ENCODE results near the gene KCNQ4.

Gene KCNQ4

GRCh38 chr1:40798366-40799281 is 15.0 kb downstream of the KCNQ4 start:
- no peaks in the 10 kb centered on the region for H3K36me3 ChIP-seq (ENCODE audit: control insufficient read depth, insufficient read depth, low read length)
- no peak overlapping the region for H3K4me3 ChIP-seq (ENCODE audit: extremely low read depth, insufficient read depth, low read length, poor library complexity, severe bottlenecking)
- no peak overlapping the region for H3K27ac ChIP-seq (ENCODE audit: low read depth, low read length, severe bottlenecking)
- no peaks in the 10 kb centered on the region for H3K9me3 ChIP-seq (ENCODE audit: control insufficient read depth, low read length)
- no peaks in the 10 kb centered on the region for H3K4me1 ChIP-seq (ENCODE audit: control insufficient read depth, insufficient read depth, low read length, poor library complexity, severe bottlenecking)
- 92 to 97% methylated on average over 6 to 8 of the region's 8 CpGs for WGBS, 2 experiments (ENCODE audit: insufficient coverage in 2 of 2)

DNA sequence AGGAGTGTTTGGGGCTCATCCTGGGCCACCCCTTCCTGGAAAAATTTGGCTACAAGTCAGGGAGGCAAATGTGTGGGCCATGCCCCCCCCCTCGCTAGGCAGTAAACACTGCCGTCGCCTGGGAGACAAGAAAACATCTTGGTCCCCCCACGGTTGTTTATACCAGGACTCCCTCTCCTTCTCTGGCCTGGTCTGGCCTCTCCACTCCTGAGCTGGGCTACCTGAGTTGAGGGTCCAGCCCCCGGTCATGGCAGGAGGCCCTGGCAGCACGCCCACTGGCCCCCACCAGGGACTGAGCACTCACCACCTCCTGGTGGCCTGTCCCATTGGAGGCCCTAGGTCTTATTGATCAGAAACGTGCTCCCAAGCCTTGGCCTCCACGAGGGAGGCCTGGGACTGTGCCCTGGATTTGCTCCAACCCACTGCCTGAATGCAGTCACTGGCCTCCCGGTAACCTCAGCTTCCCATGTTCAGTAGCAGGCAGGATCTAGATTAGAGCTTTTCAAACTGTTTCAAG is 15.8 kb downstream of the KCNQ4 start:
- H3K9me3 ChIP-seq (ENCODE audit: control insufficient read depth, low read length), result no peaks in the 10 kb centered on the region
- H3K36me3 ChIP-seq (ENCODE audit: control insufficient read depth, insufficient read depth, low read length), result no peaks in the 10 kb centered on the region
- no peaks in the 10 kb centered on the region for H3K4me1 ChIP-seq (ENCODE audit: control insufficient read depth, insufficient read depth, low read length, poor library complexity, severe bottlenecking)
- H3K27ac ChIP-seq (ENCODE audit: low read depth, low read length, severe bottlenecking), result no peak overlapping the region
- no peak overlapping the region for H3K4me3 ChIP-seq (ENCODE audit: extremely low read depth, insufficient read depth, low read length, poor library complexity, severe bottlenecking)
- WGBS, 2 experiments (ENCODE audit: insufficient coverage in 2 of 2), result 81 to 83% methylated on average over 6 to 8 of the region's 9 CpGs

DNA sequence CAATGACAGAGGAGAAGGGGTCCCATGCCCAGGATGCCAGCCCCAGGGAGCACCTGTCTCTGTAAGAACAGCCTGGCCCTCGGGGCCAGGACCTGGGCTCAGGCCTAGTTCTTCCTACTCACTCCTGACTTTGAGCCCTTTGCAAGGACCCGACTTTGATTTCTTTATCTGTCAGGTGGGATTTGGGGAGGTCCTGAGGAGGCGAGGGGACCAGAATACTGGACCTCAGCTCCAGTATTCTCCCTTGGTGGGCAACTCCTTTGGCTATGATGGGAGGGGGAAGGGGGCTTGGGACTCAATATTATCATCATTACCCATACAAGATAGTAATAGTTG is 18.1 kb downstream of the KCNQ4 start:
- Histone ChIP-seq H3K27ac (ENCODE audit: low read depth, low read length, severe bottlenecking) (no peak overlapping the region), H3K36me3 (ENCODE audit: control insufficient read depth, insufficient read depth, low read length) (no peaks in the 10 kb centered on the region), H3K9me3 (ENCODE audit: control insufficient read depth, low read length) (no peaks in the 10 kb centered on the region), H3K4me3 (ENCODE audit: extremely low read depth, insufficient read depth, low read length, poor library complexity, severe bottlenecking) (peak overlapping the region; percentile 23), H3K4me1 (ENCODE audit: control insufficient read depth, insufficient read depth, low read length, poor library complexity, severe bottlenecking) (peaks cover under 1% of the 10 kb centered on the region)
- 100% methylated on average over 1 to 2 of the region's 3 CpGs for WGBS, 2 experiments (ENCODE audit: insufficient coverage in 2 of 2)

DNA sequence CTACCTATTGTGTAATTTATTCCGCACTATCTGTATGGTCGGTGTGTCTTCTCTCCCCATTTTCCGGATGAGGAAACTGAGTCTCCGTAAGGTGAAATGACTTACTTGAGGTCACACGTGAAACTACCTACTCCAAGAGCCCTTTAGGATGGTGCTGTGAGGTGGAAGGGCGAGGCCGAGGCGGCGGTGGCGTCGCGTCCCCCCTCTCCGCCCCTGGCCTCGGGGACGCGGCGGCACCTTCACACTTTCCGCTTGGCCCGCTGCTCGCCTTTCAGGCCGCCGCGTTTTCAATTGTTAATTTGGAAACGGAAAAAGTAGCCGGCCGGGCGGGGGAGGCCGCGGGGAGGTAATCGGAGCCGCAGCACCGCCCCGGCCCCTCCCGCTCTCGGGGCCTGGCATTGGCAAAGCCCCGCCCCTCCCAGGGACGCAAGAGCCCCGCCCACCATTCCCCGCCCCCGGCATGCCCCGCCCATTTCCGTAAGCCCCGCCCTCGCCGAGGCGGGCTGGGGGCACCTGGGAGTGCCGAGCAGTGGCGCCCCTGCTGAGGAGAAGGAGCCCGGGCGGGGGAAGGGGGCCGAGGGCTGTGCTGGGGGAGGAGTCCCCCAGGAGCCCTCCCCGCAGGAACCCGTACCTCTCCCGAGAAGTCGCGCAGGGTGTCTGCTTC is 18.6 kb downstream of the KCNQ4 start:
- Histone ChIP-seq H3K4me1 (ENCODE audit: control insufficient read depth, insufficient read depth, low read length, poor library complexity, severe bottlenecking) (peaks cover 6% of the 10 kb centered on the region), H3K27ac (ENCODE audit: low read depth, low read length, severe bottlenecking) (no peak overlapping the region), H3K4me3 (ENCODE audit: extremely low read depth, insufficient read depth, low read length, poor library complexity, severe bottlenecking) (peak overlapping the region; percentile 23), H3K36me3 (ENCODE audit: control insufficient read depth, insufficient read depth, low read length) (no peaks in the 10 kb centered on the region), H3K9me3 (ENCODE audit: control insufficient read depth, low read length) (no peaks in the 10 kb centered on the region)
- WGBS, 2 experiments (ENCODE audit: insufficient coverage in 2 of 2), result 18 to 19% methylated on average over 21 to 27 of the region's 56 CpGs

- Histone ChIP-seq H3K4me1 (ENCODE audit: control insufficient read depth, insufficient read depth, low read length, poor library complexity, severe bottlenecking) (peaks cover 9% of the 10 kb centered on the region), H3K9me3 (ENCODE audit: control insufficient read depth, low read length) (no peaks in the 10 kb centered on the region), H3K36me3 (ENCODE audit: control insufficient read depth, insufficient read depth, low read length) (no peaks in the 10 kb centered on the region), H3K27ac (ENCODE audit: low read depth, low read length, severe bottlenecking) (no peak overlapping the region), H3K4me3 (ENCODE audit: extremely low read depth, insufficient read depth, low read length, poor library complexity, severe bottlenecking) (no peak overlapping the region)
- 55 to 61% methylated on average over 2 to 3 of the region's 4 CpGs for WGBS, 2 experiments (ENCODE audit: insufficient coverage in 2 of 2)
Observed at GRCh38 chr1:40802742-40803113, 19.1 kb downstream of the KCNQ4 start.

DNA sequence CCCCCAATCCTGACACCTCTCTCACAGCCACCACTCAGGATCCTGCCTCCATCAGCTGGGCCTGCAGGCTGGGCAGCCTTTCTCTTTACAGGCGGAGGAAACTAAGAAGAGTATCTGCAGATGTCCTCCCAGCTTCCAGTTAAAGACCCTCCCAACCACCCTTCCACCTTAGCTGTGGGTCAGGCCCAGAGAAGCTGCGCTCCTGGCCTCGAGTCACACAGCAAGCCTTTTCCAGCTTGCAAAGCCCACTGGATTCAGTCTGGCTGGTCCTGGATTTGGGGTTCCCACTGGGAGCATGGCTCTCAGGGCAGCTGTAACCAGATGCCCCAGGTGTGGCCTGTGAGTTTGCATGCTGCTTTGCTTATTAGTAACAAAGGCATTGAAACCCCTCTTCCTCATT is 19.9 kb downstream of the KCNQ4 start:
- Histone ChIP-seq H3K4me1 (ENCODE audit: control insufficient read depth, insufficient read depth, low read length, poor library complexity, severe bottlenecking) (peaks cover 11% of the 10 kb centered on the region), H3K9me3 (ENCODE audit: control insufficient read depth, low read length) (no peaks in the 10 kb centered on the region), H3K36me3 (ENCODE audit: control insufficient read depth, insufficient read depth, low read length) (no peaks in the 10 kb centered on the region), H3K4me3 (ENCODE audit: extremely low read depth, insufficient read depth, low read length, poor library complexity, severe bottlenecking) (no peak overlapping the region), H3K27ac (ENCODE audit: low read depth, low read length, severe bottlenecking) (no peak overlapping the region)
- 90% methylated on average over 2 to 3 of the region's 3 CpGs for WGBS, 2 experiments (ENCODE audit: insufficient coverage in 2 of 2)

GRCh38 chr1:40803902-40804301 is 20.3 kb downstream of the KCNQ4 start:
- Histone ChIP-seq H3K27ac (ENCODE audit: low read depth, low read length, severe bottlenecking) (no peak overlapping the region), H3K9me3 (ENCODE audit: control insufficient read depth, low read length) (no peaks in the 10 kb centered on the region), H3K4me1 (ENCODE audit: control insufficient read depth, insufficient read depth, low read length, poor library complexity, severe bottlenecking) (peaks cover 11% of the 10 kb centered on the region), H3K4me3 (ENCODE audit: extremely low read depth, insufficient read depth, low read length, poor library complexity, severe bottlenecking) (no peak overlapping the region), H3K36me3 (ENCODE audit: control insufficient read depth, insufficient read depth, low read length) (no peaks in the 10 kb centered on the region)
- WGBS, 2 experiments (ENCODE audit: insufficient coverage in 2 of 2), result 60 to 78% methylated on average over 2 of the region's 2 CpGs

DNA sequence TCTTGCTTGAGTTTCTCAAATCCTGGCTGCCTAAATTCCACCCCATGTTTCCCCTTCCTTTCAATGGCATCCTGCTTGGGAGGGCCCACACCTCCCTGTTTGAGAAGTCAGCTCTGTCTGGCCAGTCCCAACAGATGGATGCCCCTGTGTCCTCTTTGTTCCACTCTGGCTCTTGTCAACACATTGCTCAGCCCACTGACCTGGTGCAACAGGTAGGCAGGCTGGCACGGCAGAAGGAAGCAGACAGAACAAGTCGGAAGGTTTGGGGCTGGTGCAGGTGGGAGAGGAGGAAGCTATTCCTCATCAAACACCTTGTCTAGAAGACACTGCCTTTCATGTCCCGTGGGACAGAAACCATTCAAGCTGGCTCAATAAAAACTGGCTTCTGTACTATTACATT is 22.7 kb downstream of the KCNQ4 start:
- H3K27ac ChIP-seq (ENCODE audit: low read depth, low read length, severe bottlenecking), result no peak overlapping the region
- H3K9me3 ChIP-seq (ENCODE audit: control insufficient read depth, low read length), result no peaks in the 10 kb centered on the region
- WGBS, 2 experiments (ENCODE audit: insufficient coverage in 2 of 2), result 93% methylated on average over 2 of the region's 3 CpGs; no CpG with 5 or more reads in 1 of the 2 experiments
- no peaks in the 10 kb centered on the region for H3K36me3 ChIP-seq (ENCODE audit: control insufficient read depth, insufficient read depth, low read length)
- H3K4me1 ChIP-seq (ENCODE audit: control insufficient read depth, insufficient read depth, low read length, poor library complexity, severe bottlenecking), result peaks cover 14% of the 10 kb centered on the region
- no peak overlapping the region for H3K4me3 ChIP-seq (ENCODE audit: extremely low read depth, insufficient read depth, low read length, poor library complexity, severe bottlenecking)

DNA sequence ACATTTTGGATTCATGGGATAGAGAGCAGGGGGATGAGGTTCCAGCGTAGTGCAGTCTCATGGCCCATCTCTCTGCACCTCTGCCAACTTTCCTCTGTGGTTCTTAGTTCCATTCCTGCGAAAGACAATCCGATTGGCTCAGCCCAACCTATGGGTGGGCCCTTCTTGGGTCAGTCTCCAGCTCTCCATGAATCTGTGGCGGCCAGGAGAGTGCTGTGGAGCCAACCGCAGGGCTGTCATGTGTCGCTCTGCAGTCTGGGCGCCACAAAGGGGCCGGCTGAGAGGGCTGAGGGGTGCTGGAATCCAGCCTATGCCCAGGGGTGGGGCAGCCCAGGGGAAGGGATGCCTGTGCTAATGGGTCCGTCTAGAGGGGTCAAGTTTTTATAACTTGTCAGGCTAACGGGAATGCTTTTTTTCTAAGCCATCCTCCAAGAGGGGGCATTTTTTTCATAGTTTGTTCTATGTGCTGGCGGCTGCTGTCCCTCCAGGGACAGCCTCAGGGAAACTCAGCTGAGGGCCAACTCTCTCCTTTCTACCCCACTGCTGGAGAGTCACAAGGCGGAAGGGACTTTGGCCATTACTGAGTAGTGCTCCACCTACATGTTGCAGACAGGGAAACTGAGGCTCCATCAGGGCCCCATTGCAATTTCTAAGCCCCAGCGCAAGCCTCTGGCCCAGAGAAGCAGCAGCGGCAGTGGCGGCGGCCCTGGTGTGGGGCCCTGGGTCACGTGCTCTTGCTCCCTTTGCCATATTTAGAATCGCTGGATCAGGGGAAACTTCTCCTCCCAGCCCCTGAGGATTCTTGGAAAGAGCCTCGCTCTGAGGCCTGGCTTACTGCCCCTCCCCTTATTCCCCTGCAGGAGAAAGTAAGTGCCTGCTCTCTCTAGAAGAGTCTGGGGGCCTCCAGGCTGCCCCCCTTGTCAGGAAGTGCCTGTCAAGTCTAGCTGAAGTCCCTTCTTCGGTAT is 23.4 kb downstream of the KCNQ4 start:
- WGBS, 2 experiments (ENCODE audit: insufficient coverage in 2 of 2), result 77 to 87% methylated on average over 16 to 17 of the region's 20 CpGs
- no peaks in the 10 kb centered on the region for H3K36me3 ChIP-seq (ENCODE audit: control insufficient read depth, insufficient read depth, low read length)
- no peak overlapping the region for H3K27ac ChIP-seq (ENCODE audit: low read depth, low read length, severe bottlenecking)
- peaks cover 14% of the 10 kb centered on the region for H3K4me1 ChIP-seq (ENCODE audit: control insufficient read depth, insufficient read depth, low read length, poor library complexity, severe bottlenecking)
- H3K9me3 ChIP-seq (ENCODE audit: control insufficient read depth, low read length), result no peaks in the 10 kb centered on the region
- no peak overlapping the region for H3K4me3 ChIP-seq (ENCODE audit: extremely low read depth, insufficient read depth, low read length, poor library complexity, severe bottlenecking)

DNA sequence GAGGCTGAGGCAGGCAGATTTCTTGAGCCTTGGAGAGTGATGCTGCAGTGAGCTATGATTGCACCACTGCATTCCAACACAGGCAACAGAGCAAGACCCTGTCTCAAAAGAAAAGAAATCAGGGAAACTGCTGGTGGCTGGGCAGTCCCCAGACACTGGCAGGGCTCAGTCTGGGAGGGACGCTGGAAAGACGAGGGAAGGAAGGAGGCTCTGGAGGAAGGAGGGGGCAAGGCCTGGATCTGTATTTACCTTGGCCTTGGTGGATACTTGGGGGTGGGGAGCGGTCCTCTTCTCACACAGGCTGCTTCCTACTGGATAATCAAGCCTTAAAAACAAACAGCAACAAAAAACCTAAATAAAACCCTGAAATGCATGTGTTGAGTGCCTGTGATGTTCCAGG is 24.4 kb downstream of the KCNQ4 start:
- WGBS, 2 experiments (ENCODE audit: insufficient coverage in 2 of 2), result 92 to 100% methylated on average over 2 of the region's 3 CpGs
- Histone ChIP-seq H3K4me1 (ENCODE audit: control insufficient read depth, insufficient read depth, low read length, poor library complexity, severe bottlenecking) (peaks cover 14% of the 10 kb centered on the region), H3K4me3 (ENCODE audit: extremely low read depth, insufficient read depth, low read length, poor library complexity, severe bottlenecking) (no peak overlapping the region), H3K36me3 (ENCODE audit: control insufficient read depth, insufficient read depth, low read length) (no peaks in the 10 kb centered on the region), H3K9me3 (ENCODE audit: control insufficient read depth, low read length) (no peaks in the 10 kb centered on the region), H3K27ac (ENCODE audit: low read depth, low read length, severe bottlenecking) (no peak overlapping the region)
